Panc1 (cell line): ENCODE measurements around the gene AGBL4.

Source experiments
- CTCF ChIP-seq: fragments of 450-650 bp; IDR thresholded peaks from 2 replicates; pipeline ENCODE4 v1.5.1; 2017; ENCODE audit warnings: mild to moderate bottlenecking
- POLR2AphosphoS5 ChIP-seq: IDR thresholded peaks from 2 replicates; pipeline ENCODE4 v1.6.1; 2012; ENCODE audit warnings: mild to moderate bottlenecking, low read depth, low read length, moderate library complexity
- REST ChIP-seq, 2 experiments: IDR thresholded peaks; 2 replicates each; pipeline ENCODE4 v1.6.1; 2011 to 2012; ENCODE audit warnings: low read depth in 2 of 2, control low read depth in 1 of 2, low read length in 1 of 2, mild to moderate bottlenecking in 1 of 2, moderate library complexity in 1 of 2; ENCODE audit not compliant: insufficient read depth in 1 of 2
- SIN3A ChIP-seq: IDR thresholded peaks from 2 replicates; pipeline ENCODE4 v1.6.1; 2012; ENCODE audit warnings: low read depth, mild to moderate bottlenecking, low read length, moderate library complexity, borderline replicate concordance; ENCODE audit not compliant: insufficient read depth
- TCF7L2 ChIP-seq: IDR thresholded peaks from 2 replicates; pipeline ENCODE4 v1.6.1; 2011; ENCODE audit warnings: mild to moderate bottlenecking, low read depth, low read length, inconsistent platforms

- TF ChIP-seq SIN3A (no peak), TCF7L2 (no peak), CTCF (no peak), POLR2AphosphoS5 (no peak), REST (IDR thresholded peaks at IDR 0.05; ENCODE audit: insufficient read depth in 1 of 2, low read depth in 2 of 2, low read length in 1 of 2) (no peak)
These were observed 995.4 kb downstream of the AGBL4 start for GRCh38 chr1:49028396-49028795.
